Ammon's horn (tissue), 1 donor: Measurements from ENCODE around the gene CISD2.
"Not testable (repeated sequence)": the region's sequence is repeated elsewhere in the genome, so short reads cannot be mapped to it uniquely, and the experiment has no call there.

ENCODE experiments used
- DNase-seq: peaks from one replicate; pipeline ENCODE4 v3.0.0-alpha.2; 2016; ENCODE audit warnings: low spot score

The CISD2 gene

DNA sequence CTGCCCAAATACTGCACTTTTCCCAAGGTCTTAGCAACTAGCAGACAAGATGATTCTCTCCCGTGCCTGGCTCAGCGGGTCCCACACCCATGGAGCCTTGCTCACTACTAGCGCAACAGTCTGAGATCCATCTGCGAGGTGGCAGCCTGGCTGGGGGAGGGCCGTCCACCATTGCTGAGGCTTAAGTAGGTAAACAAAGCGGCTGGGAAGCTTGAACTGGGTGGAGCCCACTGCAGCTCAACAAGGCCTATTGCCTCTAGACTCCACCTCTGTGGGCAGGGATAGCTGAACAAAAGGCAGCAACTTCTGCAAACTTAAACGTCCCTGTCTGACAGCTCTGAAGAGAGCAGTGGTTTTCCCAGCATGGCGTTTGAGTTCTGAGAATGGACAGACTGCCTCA, 50.9 kb downstream of the CISD2 start:
- DNase-seq = not testable (repeated sequence)

- DNase-seq = no peak
Observed at GRCh38 chr4:102935716-102936115, 66.9 kb downstream of the CISD2 start.

DNA sequence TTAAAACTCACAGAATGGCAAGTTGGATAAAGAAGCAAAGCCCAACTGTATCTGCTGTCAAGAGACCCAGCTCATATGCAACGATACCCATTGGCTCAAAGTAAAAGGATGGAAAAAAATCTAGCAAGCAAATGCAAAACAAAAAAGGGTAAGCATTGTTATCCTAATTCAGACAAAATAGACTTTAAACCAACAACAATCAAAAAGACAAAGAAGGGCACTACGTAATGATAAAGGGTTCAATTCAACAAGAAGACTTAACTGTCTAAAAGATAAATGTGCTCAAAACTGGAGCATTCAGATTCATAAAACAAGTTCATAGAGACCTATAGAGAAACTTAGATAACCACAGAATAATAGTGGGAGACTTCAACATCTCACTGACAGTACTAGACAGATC, 69.3 kb downstream of the CISD2 start:
- DNase-seq = not testable (repeated sequence)
